GM12878 (cell line): Measurements from ENCODE around the gene DNAJC6. TPM values are rescaled to one million over a fixed set of nuclear protein-coding genes. Genes with fewer than 3 reads are reported as not detected.

Experiments used
- ATAC-seq: fragments of 200-7000 bp; cut with Tn5 transposase; 3 replicates; pipeline ENCODE4 v1.9.1; 2020; ENCODE audit warnings: mild to moderate bottlenecking, moderate library complexity
- BruUV-seq: library from RNA; stranded (reverse); fragments of 400-500 nt; replicated peaks from 2 replicates; lab custom pipeline; 2021; lab: Mats Ljungman, UMichigan
- CTCF ChIA-PET: fragments of 300-600 bp; sonication (Branson Sonifier 250); formaldehyde crosslinking; extraction: SDS; loops from one replicate; lab custom pipeline; 2021; ENCODE audit warnings: inconsistent platforms; lab: Yijun Ruan, JAX
- POLR2A ChIA-PET: fragments of 350-600 bp; formaldehyde crosslinking; extraction: SDS; loops from one replicate; lab custom pipeline; 2021; ENCODE audit warnings: inconsistent platforms; lab: Charles Lee
- RAD21 ChIA-PET: fragments of 300-600 bp; sonication (Branson Sonifier 250); formaldehyde crosslinking; loops from one replicate; lab custom pipeline; 2023; ENCODE audit warnings: antibody characterized with exemption; ENCODE audit not compliant: unreplicated experiment; lab: Charles Lee
- SMC1A ChIA-PET: fragments of 300-600 bp; sonication (Branson Sonifier 250); formaldehyde crosslinking; loops from one replicate; lab custom pipeline; 2023; ENCODE audit not compliant: unreplicated experiment, uncharacterized antibody; lab: Charles Lee
- DNase-seq: peaks from one replicate; pipeline ENCODE4 v3.0.0-alpha.2; 2011; ENCODE audit warnings: low read depth, low spot score
- FAIRE-seq: peaks from 3 replicates; lab custom pipeline; 2011; peaks lifted over from hg19 to GRCh38; lab: Jason Lieb, UNC
- H2AFZ ChIP-seq: 2 replicates; pipeline ENCODE4 v1.6.0; 2011; ENCODE audit warnings: low read depth, low read length, control low read depth; ENCODE audit not compliant: control insufficient read depth
- H3K27ac ChIP-seq: 2 replicates; pipeline ENCODE4 v1.5.1; 2011; ENCODE audit warnings: control low read depth; ENCODE audit not compliant: control insufficient read depth, insufficient read depth
- H3K27me3 ChIP-seq, 2 experiments: replicated peaks in 1 of 2; 2 replicates each; pipeline versions ENCODE4 v1.6.0 to v1.6.1; 2011; ENCODE audit warnings: low read length in 1 of 2; ENCODE audit not compliant: control insufficient read depth in 2 of 2, insufficient read depth in 2 of 2
- H3K36me3 ChIP-seq, 2 experiments: 2 replicates each; pipeline ENCODE4 v1.5.1; 2011; ENCODE audit warnings: low read length in 1 of 2; ENCODE audit not compliant: control insufficient read depth in 2 of 2, insufficient read depth in 2 of 2
- H3K4me1 ChIP-seq: 2 replicates; pipeline ENCODE4 v1.6.1; 2011; ENCODE audit warnings: mild to moderate bottlenecking, low read length, moderate library complexity, mixed read lengths; ENCODE audit not compliant: control insufficient read depth, insufficient read depth
- H3K4me2 ChIP-seq: 2 replicates; pipeline ENCODE4 v1.6.0; 2011; ENCODE audit warnings: control low read depth; ENCODE audit not compliant: control insufficient read depth, insufficient read depth
- H3K4me3 ChIP-seq: fragments of 200-600 bp; sonication (generic); 2 replicates; pipeline ENCODE4 v1.5.1; 2016
- H3K79me2 ChIP-seq: 2 replicates; pipeline ENCODE4 v1.6.0; 2011; ENCODE audit warnings: low read length; ENCODE audit not compliant: control insufficient read depth, insufficient read depth
- H3K9ac ChIP-seq: 2 replicates; pipeline ENCODE4 v1.8.0; 2011; ENCODE audit warnings: low read length, control low read depth, mixed read lengths; ENCODE audit not compliant: control insufficient read depth, insufficient read depth
- H3K9me3 ChIP-seq: replicated peaks from 3 replicates; pipeline ENCODE4 v1.5.1; 2011; ENCODE audit warnings: mild to moderate bottlenecking, low read length; ENCODE audit not compliant: control insufficient read depth, insufficient read depth
- H4K20me1 ChIP-seq: 2 replicates; pipeline ENCODE4 v1.6.0; 2011; ENCODE audit not compliant: control insufficient read depth, insufficient read depth
- ATF7 ChIP-seq: fragments of 450-650 bp; IDR thresholded peaks from 2 replicates; pipeline ENCODE4 v1.6.1; 2016; ENCODE audit warnings: low read depth, mild to moderate bottlenecking
- E2F8 ChIP-seq: fragments of 450-650 bp; IDR thresholded peaks from 2 replicates; pipeline ENCODE4 v1.6.1; 2018; ENCODE audit warnings: mild to moderate bottlenecking, low read depth, moderate library complexity; ENCODE audit not compliant: partially characterized antibody
- FOXM1 ChIP-seq: IDR thresholded peaks from 2 replicates; pipeline ENCODE4 v1.6.1; 2012; ENCODE audit warnings: low read depth, mild to moderate bottlenecking, inconsistent platforms, low read length, moderate library complexity
- HDAC2 ChIP-seq: fragments of 200-600 bp; sonication (generic); IDR thresholded peaks from 2 replicates; pipeline ENCODE4 v1.6.1; 2017
- JUNB ChIP-seq: IDR thresholded peaks from 2 replicates; pipeline ENCODE4 v1.6.1; 2016; ENCODE audit warnings: antibody characterized with exemption, mild to moderate bottlenecking
- KAT2A ChIP-seq: conservative IDR thresholded peaks from 2 replicates; pipeline ENCODE4 v1.6.1; 2011; ENCODE audit warnings: low read depth, low read length; ENCODE audit not compliant: control insufficient read depth
- MYB ChIP-seq: fragments of 150-350 bp; IDR thresholded peaks from 2 replicates; pipeline ENCODE4 v1.6.1; 2014; ENCODE audit warnings: mild to moderate bottlenecking, low read depth, low read length, borderline replicate concordance
- USF1 ChIP-seq: IDR thresholded peaks from 2 replicates; pipeline ENCODE4 v1.6.1; 2011; ENCODE audit warnings: borderline replicate concordance, low read depth, mild to moderate bottlenecking, moderate library complexity, mixed read lengths, low read length; ENCODE audit not compliant: insufficient read depth; ENCODE audit errors: extremely low read length
- ZNF384 ChIP-seq: IDR thresholded peaks from 2 replicates; pipeline ENCODE4 v1.6.1; 2012; ENCODE audit warnings: low read depth, mild to moderate bottlenecking, low read length, improper control_type of control experiment, borderline replicate concordance
- in situ Hi-C: fragments of 300-500 bp; cut with MboI; formaldehyde crosslinking; loops from 9 replicates; pipeline ENCODE4 v1.14.3; 2018; ENCODE audit warnings: mixed read lengths
- intact Hi-C: fragments of 100-400 bp; cut with micrococcal nuclease; formaldehyde crosslinking; loops from one replicate; pipeline ENCODE4 v1.14.2; 2022; ENCODE audit not compliant: unreplicated experiment
- polyA plus RNA-seq, 11 experiments: library from polyadenylated mRNA; depleted of rRNA in 4 of 11; unstranded in 6 of 11; stranded (reverse) in 5 of 11; fragments of >200 nt; fragmentation: Nextera tagmentation in 4 of 11; fragmentation: Illumina TruSeq in 1 of 11; extraction: Ambion mirVana in 4 of 11; extraction: Trizol in 1 of 11; gene quantifications; 1 replicate in 1 of 11; 2 replicates in 10 of 11; pipeline versions ENCODE4 v1.2.1 to v1.2.3, GENCODE V29; 2011 to 2016; ENCODE audit warnings: inconsistent platforms in 2 of 11, missing spikeins in 2 of 11, low read depth in 1 of 11
- total RNA-seq, 4 experiments: library from RNA; depleted of rRNA in 3 of 4; stranded (reverse); fragments of >200 nt in 3 of 4; fragmentation: Illumina TruSeq in 1 of 4; extraction: Trizol in 1 of 4; gene quantifications; 2 replicates each; pipeline versions ENCODE4 v1.2.1 to v1.2.3, GENCODE V29; 2013 to 2021
- TF ChIP-seq, protein P1 (sequence below): fragments of 150-350 bp; IDR thresholded peaks from 2 replicates; pipeline ENCODE4 v1.6.1; 2014; ENCODE audit warnings: mild to moderate bottlenecking, low read depth, low read length
- TF ChIP-seq, protein P2 (sequence below): fragments of 450-650 bp; IDR thresholded peaks from 2 replicates; pipeline ENCODE4 v1.6.1; 2017; ENCODE audit warnings: mild to moderate bottlenecking
- TF ChIP-seq, protein P3 (sequence below): IDR thresholded peaks from 2 replicates; pipeline ENCODE4 v1.6.1; 2012; ENCODE audit warnings: low read depth, low read length, improper control_type of control experiment
- TF ChIP-seq, protein P4 (sequence below): fragments of 450-650 bp; formaldehyde crosslinking; IDR thresholded peaks from 2 replicates; pipeline ENCODE4 v1.5.0; 2022; ENCODE audit warnings: mild to moderate bottlenecking, missing genetic modification characterization

DNAJC6 gene
- total and polyA plus RNA-seq, 10 of the 15 experiments (the other 5 are each of a cell fraction or from before 2014, with no cell fraction given) = 0.08 to 4.3 (median 2.7) TPM

- no TSS peak for BruUV-seq
Observed at GRCh38 chr1:65311760-65312159, 2.4 kb downstream of the DNAJC6 start.

More at GRCh38 chr1:65311760-65312159, 2.4 kb downstream of the DNAJC6 start:
- no peaks in the 10 kb centered on the region for H3K36me3 ChIP-seq
- H3K27me3 ChIP-seq = no peaks in the 10 kb centered on the region; a peak in 2 of 4 replicates
- no peaks in the 10 kb centered on the region for H3K79me2 ChIP-seq
- no peak overlapping the region for H3K4me2 ChIP-seq
- H3K9me3 ChIP-seq = no peaks in the 10 kb centered on the region
- no peak overlapping the region for H3K27ac ChIP-seq
- intact Hi-C loops (no loop called here), in situ Hi-C loops (no loop called here)
- ATAC-seq (no peak), DNase-seq (no peak), FAIRE-seq (no peak)
- POLR2A ChIA-PET = no interaction called here
- no peak overlapping the region for H2AFZ ChIP-seq
- no peak for TF ChIP-seq USF1
- TF ChIP-seq, protein P1, sequence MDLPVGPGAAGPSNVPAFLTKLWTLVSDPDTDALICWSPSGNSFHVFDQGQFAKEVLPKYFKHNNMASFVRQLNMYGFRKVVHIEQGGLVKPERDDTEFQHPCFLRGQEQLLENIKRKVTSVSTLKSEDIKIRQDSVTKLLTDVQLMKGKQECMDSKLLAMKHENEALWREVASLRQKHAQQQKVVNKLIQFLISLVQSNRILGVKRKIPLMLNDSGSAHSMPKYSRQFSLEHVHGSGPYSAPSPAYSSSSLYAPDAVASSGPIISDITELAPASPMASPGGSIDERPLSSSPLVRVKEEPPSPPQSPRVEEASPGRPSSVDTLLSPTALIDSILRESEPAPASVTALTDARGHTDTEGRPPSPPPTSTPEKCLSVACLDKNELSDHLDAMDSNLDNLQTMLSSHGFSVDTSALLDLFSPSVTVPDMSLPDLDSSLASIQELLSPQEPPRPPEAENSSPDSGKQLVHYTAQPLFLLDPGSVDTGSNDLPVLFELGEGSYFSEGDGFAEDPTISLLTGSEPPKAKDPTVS = no peak
- TF ChIP-seq, protein P2, sequence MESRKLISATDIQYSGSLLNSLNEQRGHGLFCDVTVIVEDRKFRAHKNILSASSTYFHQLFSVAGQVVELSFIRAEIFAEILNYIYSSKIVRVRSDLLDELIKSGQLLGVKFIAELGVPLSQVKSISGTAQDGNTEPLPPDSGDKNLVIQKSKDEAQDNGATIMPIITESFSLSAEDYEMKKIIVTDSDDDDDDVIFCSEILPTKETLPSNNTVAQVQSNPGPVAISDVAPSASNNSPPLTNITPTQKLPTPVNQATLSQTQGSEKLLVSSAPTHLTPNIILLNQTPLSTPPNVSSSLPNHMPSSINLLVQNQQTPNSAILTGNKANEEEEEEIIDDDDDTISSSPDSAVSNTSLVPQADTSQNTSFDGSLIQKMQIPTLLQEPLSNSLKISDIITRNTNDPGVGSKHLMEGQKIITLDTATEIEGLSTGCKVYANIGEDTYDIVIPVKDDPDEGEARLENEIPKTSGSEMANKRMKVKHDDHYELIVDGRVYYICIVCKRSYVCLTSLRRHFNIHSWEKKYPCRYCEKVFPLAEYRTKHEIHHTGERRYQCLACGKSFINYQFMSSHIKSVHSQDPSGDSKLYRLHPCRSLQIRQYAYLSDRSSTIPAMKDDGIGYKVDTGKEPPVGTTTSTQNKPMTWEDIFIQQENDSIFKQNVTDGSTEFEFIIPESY = no peak
- TF ChIP-seq JUNB = no peak
- TF ChIP-seq E2F8 = no peak
- no peak for TF ChIP-seq KAT2A
- no peak for TF ChIP-seq MYB
- no peak for TF ChIP-seq ATF7
- TF ChIP-seq, protein P3, sequence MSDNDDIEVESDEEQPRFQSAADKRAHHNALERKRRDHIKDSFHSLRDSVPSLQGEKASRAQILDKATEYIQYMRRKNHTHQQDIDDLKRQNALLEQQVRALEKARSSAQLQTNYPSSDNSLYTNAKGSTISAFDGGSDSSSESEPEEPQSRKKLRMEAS = no peak
- no peak for TF ChIP-seq FOXM1
- TF ChIP-seq HDAC2 = no peak
- TF ChIP-seq, protein P4, sequence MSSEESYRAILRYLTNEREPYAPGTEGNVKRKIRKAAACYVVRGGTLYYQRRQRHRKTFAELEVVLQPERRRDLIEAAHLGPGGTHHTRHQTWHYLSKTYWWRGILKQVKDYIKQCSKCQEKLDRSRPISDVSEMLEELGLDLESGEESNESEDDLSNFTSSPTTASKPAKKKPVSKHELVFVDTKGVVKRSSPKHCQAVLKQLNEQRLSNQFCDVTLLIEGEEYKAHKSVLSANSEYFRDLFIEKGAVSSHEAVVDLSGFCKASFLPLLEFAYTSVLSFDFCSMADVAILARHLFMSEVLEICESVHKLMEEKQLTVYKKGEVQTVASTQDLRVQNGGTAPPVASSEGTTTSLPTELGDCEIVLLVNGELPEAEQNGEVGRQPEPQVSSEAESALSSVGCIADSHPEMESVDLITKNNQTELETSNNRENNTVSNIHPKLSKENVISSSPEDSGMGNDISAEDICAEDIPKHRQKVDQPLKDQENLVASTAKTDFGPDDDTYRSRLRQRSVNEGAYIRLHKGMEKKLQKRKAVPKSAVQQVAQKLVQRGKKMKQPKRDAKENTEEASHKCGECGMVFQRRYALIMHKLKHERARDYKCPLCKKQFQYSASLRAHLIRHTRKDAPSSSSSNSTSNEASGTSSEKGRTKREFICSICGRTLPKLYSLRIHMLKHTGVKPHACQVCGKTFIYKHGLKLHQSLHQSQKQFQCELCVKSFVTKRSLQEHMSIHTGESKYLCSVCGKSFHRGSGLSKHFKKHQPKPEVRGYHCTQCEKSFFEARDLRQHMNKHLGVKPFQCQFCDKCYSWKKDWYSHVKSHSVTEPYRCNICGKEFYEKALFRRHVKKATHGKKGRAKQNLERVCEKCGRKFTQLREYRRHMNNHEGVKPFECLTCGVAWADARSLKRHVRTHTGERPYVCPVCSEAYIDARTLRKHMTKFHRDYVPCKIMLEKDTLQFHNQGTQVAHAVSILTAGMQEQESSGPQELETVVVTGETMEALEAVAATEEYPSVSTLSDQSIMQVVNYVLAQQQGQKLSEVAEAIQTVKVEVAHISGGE (CRISPR knock-in tag) = no peak
- no peak for TF ChIP-seq ZNF384
- no peaks in the 10 kb centered on the region for H3K4me1 ChIP-seq
- SMC1A ChIA-PET = no interaction called here
- H4K20me1 ChIP-seq = no peaks in the 10 kb centered on the region
- H3K4me3 ChIP-seq = no peak overlapping the region
- no peak overlapping the region for H3K9ac ChIP-seq
- RAD21 ChIA-PET = no interaction called here
- CTCF ChIA-PET = no interaction called here
